Neural cell (in vitro differentiated cells): ENCODE data around the gene POU5F2.

ENCODE experiments used
- RAD21 ChIP-seq: fragments of 450-650 bp; conservative IDR thresholded peaks from 2 replicates; pipeline ENCODE4 v1.6.1; 2014; ENCODE audit warnings: antibody characterized with exemption, mild to moderate bottlenecking, moderate library complexity
- TAF1 ChIP-seq: IDR thresholded peaks from 2 replicates; pipeline ENCODE4 v1.6.1; 2012; ENCODE audit warnings: low read depth
- TF ChIP-seq, protein P1 (sequence below): fragments of 450-650 bp; IDR thresholded peaks from 2 replicates; pipeline ENCODE4 v1.5.1; 2014; ENCODE audit warnings: antibody characterized with exemption, mild to moderate bottlenecking, moderate library complexity; ENCODE audit not compliant: poor library complexity, severe bottlenecking
- TF ChIP-seq, protein P2 (sequence below): IDR thresholded peaks from 2 replicates; pipeline ENCODE4 v1.6.1; 2012; ENCODE audit warnings: borderline replicate concordance

DNA sequence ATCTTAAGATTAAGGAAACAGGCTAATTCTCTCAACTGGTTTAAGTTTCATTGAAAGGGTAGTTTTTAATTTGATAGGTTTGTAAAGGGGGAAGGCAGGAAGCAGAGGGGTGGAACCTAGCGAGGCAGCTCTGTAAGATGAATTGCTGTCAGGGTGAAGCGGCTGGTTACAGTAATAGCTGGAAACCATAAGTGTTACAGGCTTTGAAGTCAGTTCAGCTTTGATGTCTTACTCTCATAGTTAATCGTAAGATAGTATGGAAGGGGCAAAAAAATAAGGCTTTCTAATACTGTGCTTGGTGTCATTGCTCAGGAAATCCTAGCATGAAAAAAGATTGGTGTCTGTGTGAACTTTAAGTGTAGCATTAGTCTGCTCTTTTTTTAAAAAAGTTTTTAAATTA lies 20.3 kb downstream of the POU5F2 start:
- TF ChIP-seq TAF1 (no peak), RAD21 (no peak)
- TF ChIP-seq, protein P1, sequence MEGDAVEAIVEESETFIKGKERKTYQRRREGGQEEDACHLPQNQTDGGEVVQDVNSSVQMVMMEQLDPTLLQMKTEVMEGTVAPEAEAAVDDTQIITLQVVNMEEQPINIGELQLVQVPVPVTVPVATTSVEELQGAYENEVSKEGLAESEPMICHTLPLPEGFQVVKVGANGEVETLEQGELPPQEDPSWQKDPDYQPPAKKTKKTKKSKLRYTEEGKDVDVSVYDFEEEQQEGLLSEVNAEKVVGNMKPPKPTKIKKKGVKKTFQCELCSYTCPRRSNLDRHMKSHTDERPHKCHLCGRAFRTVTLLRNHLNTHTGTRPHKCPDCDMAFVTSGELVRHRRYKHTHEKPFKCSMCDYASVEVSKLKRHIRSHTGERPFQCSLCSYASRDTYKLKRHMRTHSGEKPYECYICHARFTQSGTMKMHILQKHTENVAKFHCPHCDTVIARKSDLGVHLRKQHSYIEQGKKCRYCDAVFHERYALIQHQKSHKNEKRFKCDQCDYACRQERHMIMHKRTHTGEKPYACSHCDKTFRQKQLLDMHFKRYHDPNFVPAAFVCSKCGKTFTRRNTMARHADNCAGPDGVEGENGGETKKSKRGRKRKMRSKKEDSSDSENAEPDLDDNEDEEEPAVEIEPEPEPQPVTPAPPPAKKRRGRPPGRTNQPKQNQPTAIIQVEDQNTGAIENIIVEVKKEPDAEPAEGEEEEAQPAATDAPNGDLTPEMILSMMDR, result no peak
- TF ChIP-seq, protein P2, sequence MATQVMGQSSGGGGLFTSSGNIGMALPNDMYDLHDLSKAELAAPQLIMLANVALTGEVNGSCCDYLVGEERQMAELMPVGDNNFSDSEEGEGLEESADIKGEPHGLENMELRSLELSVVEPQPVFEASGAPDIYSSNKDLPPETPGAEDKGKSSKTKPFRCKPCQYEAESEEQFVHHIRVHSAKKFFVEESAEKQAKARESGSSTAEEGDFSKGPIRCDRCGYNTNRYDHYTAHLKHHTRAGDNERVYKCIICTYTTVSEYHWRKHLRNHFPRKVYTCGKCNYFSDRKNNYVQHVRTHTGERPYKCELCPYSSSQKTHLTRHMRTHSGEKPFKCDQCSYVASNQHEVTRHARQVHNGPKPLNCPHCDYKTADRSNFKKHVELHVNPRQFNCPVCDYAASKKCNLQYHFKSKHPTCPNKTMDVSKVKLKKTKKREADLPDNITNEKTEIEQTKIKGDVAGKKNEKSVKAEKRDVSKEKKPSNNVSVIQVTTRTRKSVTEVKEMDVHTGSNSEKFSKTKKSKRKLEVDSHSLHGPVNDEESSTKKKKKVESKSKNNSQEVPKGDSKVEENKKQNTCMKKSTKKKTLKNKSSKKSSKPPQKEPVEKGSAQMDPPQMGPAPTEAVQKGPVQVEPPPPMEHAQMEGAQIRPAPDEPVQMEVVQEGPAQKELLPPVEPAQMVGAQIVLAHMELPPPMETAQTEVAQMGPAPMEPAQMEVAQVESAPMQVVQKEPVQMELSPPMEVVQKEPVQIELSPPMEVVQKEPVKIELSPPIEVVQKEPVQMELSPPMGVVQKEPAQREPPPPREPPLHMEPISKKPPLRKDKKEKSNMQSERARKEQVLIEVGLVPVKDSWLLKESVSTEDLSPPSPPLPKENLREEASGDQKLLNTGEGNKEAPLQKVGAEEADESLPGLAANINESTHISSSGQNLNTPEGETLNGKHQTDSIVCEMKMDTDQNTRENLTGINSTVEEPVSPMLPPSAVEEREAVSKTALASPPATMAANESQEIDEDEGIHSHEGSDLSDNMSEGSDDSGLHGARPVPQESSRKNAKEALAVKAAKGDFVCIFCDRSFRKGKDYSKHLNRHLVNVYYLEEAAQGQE, result no peak
